GM18507 (cell line): ENCODE data around the gene TSPAN9.

Experiments used
- DNase-seq: peaks from one replicate; pipeline ENCODE4 v3.0.0; 2011; ENCODE audit warnings: low read depth; ENCODE audit not compliant: insufficient read length; ENCODE audit errors: extremely low spot score
- FAIRE-seq: peaks from 2 replicates; lab custom pipeline; 2011; peaks lifted over from hg19 to GRCh38; lab: Jason Lieb, UNC

The TSPAN9 gene

DNA sequence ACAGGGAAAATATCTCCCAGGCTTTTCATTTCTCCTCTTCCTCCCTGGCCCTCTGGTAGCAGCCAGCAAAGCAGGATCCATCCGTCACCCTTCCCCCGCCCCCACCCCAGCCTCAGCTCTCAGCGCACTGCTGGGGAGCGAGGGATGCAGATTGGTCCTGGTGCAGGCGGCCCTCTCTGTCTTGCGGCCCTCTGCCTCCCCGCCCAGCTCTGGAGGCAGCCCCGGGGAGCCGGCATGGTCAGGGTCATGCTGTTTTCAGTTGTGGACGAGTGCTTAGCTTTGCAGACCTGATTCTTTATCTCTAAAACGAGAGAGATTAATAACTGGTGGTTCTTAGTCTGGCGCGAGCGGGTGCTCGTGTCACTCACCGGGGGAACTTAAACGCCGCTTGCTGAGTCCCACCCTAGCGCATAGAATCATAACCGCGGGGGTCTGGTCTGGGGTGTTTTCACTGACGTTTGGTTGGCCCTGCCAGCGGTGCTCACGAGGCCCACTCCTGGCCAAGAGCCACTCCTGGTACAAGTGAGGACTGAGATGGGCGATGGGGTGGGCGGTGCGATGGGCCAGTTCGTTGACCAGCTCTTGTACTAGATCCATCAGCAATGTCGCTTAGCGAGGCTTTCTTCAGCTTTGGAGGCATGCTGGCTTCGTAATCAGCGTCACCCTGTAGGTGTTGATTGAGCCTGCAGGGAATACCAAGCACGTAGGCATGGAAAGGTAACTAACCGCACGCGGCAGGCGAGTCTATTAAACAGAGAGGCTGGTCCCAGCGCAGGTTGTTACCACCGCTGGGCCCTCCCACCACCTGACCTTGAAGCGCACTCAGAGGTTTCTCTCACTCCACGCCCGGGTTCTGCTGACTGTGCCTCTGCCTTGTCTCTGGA, 95.2 kb downstream of the TSPAN9 start:
- no peak for DNase-seq
- FAIRE-seq, result no peak

DNA sequence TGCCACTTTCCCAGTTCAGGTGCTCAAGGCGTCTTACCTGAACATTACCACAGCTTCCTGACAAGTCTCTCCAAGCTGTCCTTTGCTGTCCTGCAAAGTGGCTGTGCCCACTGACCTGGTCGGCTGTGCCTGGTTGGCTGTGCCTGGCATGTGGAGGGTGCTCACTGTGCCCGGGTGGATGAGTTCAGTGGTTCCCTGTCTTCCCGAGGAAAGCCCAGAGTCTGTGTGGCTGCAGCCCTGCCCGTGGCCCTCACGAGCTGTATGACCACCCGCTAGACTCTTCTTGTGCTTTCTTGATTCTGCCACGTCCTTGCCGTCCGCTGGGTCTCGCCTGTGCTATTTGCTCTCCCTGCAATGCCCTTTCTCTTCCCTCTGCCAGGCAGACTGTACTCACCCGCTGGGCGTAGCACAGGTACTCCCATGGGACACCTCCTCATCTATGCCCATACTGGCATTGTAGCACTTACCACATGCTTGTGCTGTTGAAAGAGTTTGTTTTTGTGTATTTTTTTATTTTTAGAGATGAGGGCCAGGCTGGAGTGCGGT, 95.9 kb downstream of the TSPAN9 start:
- DNase-seq (no peak), FAIRE-seq (no peak)

DNA sequence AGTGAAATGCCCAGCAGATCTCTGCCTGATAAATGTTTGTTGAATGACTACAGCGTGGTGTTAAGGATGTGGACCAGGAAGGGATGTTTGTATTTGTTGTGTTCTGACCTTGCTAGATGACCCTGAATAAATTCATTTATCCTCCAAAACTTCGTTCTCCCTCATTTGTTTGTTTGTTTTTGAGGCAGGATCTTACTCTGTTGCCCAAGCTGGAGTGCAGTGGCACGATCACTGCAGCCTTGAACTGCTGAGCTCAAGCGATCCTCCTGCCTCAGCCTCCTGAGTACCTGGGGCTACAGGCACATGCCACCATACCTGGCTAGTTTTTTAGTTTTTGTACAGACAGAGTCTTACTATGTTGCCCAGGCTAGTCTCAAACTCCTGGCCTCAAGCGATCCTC, 96.7 kb downstream of the TSPAN9 start:
- DNase-seq, result no peak
- FAIRE-seq, result no peak

DNA sequence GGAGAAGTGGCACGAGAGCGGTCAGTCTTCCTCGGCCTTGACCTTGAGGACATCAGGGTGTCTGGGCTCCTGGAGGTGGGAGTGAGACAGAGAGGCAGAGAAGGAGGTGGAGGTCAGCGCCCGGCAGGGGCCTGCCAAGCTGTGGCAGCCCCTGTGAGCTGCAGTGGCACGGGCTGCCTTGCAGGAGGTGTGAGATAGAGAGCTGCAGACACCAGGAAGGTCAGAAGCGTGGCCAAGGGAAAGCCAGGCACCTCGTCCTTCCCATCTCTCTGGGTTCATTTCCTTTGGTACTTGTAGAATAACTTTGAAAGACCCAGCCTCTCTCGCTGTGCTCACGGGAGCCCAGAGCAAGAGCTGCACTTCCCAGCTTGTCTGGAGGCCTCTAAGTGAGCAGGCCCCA, 98.1 kb downstream of the TSPAN9 start:
- no peak for FAIRE-seq

DNA sequence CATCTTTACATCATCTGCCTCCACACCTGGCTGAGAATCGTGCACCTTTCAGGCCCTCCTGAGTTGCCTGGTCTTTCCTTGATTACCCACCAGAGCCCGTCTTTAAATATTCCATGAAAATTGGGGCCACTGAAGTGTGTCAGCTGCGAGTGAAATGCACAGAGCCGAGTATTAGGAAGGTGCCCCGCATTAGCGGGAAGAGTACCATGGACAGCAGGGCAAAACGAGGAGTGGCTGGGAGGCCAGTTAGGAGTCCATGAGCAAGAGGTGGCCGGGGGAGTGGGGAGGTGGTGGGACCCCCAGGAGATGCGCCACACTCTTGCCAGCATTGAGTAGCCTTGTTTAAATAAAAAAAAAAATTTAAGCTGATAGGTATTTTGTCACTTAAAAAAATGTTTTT, 99.6 kb downstream of the TSPAN9 start:
- DNase-seq, result no peak
- FAIRE-seq, result no peak

More for the DNA sequence above, 98.1 kb downstream of the TSPAN9 start:
- DNase-seq, result no peak

DNA sequence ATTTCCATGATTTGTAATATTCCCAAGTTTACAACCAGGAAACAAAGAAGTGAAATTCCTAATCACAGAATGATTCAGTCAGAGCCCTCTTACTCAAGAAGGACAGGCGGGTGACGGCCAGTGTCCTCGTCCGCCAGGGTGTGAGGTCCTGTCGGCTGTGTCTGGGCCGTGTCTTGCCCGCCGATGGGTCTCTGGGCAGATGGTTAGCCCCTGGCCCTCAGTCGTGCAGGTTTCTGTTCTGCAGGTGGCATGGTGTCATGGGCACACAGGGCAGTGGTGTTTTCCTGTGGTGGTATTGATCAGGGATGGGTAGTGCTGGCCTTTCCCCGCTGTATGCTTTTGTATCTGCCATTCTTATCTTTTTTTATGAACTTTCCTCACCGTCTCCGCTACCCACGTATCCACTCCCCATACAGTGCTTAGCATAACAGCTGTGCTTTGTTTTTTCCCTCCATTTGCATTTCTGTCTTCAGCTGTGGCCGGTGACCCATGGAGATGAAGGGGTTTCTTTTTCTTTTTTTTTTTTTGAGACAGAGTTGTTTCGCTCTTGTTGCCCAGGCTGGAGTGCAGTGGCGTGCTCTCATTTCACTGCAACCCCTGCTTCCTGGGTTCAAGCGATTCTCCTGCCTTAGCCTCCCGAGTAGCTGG, 100.7 kb downstream of the TSPAN9 start:
- FAIRE-seq (no peak), DNase-seq (no peak)

DNA sequence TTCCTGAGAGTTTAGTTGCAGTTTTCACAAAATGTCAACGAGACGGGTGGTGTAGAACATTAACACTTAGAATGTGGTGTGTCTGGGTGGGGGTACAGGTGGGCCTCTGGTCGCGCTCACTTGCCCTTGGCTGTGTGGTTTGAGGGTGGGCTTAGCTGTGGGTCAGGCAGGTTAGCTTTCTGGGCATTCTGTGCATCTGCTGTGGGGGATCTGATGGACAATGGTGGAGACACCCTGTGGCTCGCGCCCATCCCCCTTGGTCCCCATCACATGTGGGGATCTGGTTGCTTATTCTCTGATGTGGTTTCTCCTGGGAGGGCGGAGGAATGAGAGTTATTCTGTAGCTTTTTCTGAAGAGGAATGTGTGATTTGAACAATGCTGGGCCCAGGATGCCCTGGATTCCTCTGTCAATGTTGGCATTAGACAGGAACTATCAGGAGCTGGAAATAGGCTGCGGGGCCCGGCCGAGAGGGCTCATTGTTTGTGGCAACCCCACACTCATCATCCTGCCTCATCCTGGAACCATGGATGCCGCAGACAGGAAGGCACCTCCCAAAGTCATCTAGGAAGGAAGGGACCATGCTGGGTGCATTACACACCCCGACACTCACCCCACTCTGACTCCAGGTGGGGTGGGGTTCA, 101.6 kb downstream of the TSPAN9 start:
- DNase-seq, result no peak
- no peak for FAIRE-seq

DNA sequence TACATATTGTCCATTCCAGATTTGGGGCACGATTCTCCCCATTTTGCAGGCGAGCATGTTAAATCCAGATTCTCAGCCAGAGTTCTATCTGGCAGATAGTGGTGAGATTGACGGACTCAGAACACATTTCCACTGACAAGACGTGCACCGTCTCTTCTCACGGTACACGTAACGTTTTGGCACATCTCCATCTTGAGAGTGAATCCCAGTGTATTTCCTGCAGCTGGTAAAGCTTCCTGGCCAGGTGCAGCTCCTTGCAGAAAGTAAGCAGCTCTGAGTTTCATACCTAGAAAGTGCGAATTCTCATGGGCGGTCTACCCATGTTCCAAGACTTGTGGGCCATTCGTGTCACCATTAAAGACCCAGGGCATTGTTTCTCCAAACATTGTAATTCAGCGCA, 102.6 kb downstream of the TSPAN9 start:
- FAIRE-seq, result no peak

DNA sequence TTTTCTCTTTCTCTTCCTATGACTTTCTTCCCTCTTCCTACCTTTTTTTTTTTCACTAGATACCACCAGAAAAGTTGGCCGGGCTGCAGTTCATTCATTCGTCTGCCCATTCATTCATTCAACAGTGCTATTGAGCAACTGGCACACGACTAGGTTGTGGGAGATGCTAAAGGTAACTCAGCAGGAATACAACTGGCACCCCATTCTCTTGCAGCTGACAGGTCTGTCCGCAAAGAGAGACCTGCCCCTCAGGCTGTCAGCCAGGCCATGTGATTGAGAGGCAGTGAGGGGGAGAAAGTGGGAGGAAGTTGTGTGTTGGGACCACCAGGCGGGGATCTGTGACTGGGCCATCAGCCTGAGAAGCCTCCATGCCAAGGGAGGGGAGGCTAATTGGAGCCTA, 105.2 kb downstream of the TSPAN9 start:
- no peak for FAIRE-seq
- no peak for DNase-seq

More for the DNA sequence above, 102.6 kb downstream of the TSPAN9 start:
- DNase-seq, result no peak

DNA sequence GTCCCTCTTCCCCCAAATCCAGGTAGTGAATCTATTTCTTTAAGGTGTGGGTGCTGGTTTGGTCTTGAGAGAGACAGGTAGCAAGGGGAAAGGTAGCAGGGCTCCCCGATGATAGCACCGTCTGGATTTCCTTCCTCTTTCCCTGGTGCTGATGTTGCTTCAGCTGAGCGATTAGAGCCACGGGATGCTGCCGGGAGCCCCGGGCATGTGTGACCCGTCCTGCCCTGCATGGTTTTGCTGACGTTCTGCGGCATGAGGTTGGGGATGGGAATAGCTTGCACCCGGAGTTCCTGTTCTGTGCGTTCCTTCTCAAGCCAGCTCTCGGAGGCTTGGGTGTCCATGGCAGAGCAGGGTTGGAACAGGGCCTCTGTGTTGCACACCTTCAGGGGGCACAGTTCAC, 107.3 kb downstream of the TSPAN9 start:
- FAIRE-seq (no peak), DNase-seq (no peak)

DNA sequence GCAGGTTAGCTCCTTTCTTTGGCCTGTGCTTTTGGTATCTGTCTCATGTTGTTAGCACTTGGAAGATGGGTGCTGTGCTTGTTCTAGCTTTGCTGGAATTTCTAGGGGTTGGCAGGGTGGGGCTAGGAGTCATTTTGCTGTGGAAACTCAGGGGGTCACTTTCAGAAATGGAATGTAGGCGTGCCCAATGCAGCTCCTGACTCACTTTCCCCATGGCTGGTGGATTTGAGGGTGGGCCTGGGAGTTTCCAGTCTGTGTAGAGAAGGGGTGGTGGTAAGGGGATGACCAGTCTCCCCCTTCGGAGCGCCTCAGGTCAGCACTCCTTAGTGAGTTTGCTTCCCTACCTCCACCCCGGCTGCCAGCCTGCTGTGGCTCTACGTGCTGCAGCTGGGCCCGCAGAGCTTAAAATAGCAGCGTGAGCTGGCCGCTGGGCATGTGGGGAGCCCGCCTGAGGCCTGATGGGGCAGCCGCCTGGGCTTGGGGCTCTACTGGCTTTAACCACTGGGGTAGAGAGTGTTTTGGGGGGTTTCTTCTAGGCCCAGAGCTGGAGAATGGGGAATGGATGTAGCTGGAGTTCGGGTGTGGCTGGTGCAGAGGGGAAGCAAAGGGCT, 108.2 kb downstream of the TSPAN9 start:
- FAIRE-seq (no peak), DNase-seq (no peak)

DNA sequence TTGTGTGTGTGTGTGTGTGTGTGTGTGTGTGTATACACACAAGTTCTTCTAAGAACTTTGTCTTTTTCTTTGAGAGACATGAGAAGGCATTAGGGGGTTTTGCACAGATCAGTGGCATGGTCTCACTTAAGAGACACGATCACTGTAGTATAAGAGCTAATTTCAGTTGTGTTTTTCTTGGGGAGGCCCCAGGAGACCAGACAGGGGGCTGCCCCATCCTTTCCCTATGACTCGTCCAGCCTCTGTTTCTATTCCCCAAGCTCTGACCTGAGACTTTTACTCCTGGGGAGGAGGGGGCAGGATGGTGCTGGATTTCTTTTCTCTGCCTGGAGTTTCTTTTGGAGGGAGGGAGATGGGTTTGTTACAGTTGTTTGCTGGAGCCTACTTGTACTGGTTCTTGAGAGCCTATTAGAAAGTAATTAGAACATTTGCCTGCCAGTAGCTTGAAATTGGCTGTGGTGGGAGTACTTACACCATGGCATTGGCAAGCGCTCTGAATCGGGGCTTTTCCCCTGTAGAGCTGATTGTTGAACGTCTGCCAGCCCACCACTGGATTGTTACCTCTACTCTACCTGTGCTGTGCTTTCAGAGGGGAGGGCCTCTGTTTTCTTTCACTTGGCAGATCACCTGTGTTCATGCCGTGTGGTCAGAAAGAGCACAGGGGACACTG, 109.5 kb downstream of the TSPAN9 start:
- no peak for FAIRE-seq
- DNase-seq, result no peak

DNA sequence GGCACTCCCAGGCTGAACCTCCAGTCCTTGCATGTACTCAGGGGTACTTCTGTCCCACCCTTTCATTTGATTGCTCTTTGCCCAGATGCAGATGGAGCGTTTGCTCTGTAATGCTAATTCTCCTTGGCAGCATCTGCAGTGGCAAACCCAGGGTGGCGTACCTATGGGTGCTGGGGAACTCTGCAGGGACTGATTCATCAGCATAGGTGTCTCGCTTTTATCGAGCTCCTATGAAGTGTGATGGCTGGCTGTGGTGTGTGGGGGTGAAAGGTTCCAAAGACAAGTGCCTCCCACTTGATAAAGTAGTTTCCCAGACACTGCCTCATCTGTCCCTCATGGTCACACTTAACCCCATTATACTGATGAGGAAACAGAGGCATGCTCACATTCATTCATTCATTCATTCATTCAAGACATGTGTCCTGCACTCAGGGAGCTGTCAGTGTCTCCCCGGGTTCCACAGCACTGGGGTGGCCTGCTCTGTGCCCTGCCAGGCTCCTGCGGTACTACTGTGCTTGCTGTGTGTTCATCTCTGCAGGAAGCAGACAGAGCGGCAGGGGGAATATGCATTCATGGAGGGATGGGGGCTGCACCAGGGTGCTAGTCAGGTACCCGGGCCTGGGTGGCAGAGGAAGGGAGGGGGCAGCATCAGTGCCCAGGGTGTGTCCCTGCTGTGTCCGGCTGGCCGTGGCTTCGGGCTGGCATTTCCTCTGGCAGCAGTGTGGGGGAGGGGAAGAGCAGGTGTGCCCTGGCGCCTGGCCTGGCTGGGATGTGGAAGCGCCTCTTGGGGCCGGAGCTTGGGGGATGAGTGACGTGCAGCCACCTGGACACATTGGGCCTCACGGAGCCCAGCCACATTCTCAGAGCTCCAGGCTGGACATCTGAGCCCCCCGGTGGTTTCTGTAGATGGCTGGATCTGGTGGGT, 110.9 kb downstream of the TSPAN9 start:
- no peak for DNase-seq
- no peak for FAIRE-seq

DNA sequence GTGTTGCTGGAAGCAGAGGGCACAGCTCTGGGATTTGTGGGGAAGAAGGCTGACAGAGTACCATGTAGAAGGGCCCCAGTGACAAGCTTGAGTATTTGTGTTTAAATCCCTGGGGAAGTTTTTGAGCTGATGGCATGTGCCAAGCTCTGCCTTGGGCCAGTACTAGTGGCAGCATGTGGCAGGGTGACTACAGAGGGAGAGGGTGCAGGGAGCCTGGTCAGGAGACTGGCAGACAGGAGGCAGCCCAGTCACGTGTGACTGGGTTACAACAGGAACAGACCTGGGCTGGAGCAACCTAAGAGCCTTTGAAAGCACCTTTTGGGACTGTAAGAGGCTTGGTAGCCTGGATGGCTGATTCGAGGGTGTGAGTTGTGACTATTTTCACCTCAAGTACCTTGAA, 112.1 kb downstream of the TSPAN9 start:
- no peak for FAIRE-seq

DNA sequence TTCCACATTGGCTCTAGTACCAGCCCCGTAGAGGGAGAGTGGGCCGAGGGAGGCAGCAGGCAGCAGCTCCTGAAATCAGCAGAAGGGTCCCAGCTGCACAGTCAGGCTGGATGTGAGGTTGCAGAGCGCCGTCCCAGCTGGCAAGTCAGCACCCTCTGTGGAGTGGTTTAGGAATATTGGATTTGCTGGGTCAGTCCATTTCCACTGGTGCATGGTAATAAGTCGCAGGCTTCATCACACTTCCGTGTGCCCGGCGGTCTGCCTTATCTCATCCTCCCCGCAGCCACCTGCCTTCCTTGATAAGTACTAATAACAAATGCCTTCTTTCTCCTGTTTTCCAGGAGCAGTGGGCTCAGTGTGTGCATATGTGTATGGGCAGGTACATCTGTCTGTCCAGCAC, 112.9 kb downstream of the TSPAN9 start:
- no peak for FAIRE-seq

More for the DNA sequence above, 112.1 kb downstream of the TSPAN9 start:
- no peak for DNase-seq

DNA sequence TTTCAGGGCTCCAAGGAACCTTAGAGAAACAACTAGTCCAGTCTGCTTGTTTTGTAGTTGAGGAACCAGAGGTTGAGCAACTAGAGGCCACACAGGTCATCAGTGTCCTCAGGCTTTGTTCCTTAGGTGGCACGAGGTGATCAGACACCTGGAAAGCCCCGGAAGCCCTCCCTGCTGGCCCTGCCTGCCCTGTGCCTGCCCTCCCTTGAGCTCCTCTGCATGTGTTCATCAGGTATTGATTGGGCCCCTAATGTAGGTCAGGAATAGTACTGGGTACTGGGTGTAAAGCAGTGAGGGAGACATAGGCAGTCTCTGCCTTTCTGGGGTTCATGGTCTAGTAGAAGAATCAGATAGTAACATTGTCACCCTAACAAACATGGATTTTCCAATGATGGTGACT, 114.3 kb downstream of the TSPAN9 start:
- no peak for DNase-seq
- FAIRE-seq, result no peak

More for the DNA sequence above, 112.9 kb downstream of the TSPAN9 start:
- no peak for DNase-seq

DNA sequence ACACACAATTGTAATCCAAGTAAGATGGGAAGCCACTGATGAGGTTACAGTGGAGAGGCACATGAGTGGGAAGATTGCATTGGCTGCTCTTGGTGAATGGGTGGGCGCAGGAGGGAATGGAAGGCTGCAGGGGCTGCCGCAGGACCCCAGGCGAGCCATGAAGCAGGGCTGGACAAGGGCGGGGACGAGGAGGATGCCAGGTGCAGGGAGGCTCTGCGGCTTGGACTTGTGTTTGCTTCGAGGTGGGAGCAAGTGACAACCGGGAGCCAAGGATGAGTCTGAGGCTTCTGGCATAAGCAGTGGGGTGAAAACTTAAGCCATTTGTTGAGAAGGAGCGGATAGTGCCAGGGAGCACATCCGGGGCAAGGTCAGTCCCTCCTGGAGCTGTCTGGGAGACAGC, 115.0 kb downstream of the TSPAN9 start:
- FAIRE-seq (no peak), DNase-seq (no peak)

DNA sequence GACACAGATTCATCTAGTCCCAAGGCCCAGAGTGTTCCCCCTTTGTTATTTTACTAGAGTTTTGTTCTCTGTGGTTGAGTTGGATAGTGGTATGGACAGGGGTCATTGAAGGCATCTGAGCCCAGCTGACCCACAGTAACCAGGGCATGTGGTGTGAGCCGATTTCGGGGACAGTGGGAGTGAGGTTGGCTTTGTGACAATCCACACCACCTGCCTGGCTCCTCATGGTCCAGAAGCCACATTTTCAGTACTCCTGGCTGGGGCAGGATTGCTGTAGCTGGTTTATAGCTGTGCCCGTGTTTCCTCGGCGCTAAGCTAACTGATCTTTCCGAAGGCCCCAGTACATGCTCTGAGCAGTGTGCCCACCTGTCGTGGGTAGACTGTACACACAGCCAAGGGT, 116.0 kb downstream of the TSPAN9 start:
- no peak for FAIRE-seq
- DNase-seq, result no peak
